ENCODE data around the gene ADCK1.

The ADCK1 gene

DNA sequence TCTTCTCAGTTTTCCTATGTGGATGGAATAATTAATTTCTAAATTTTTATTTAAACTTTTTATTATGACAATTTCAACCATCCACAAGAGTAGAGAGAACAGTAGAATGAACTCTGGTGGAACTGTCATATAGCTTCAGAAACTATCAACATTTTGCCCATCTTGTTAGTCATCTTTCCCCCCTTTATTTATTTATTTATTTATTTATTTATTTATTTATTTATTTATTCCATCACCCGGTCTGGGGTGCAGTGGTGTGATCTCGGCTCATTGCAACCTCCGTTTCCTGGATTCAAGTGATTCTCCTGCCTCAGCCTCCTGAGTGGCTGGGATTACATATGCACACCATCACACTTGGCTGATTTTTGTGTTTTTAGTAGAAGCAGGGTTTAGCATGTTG lies 23.5 kb downstream of the ADCK1 start:
- TF ChIP-seq, protein P1, sequence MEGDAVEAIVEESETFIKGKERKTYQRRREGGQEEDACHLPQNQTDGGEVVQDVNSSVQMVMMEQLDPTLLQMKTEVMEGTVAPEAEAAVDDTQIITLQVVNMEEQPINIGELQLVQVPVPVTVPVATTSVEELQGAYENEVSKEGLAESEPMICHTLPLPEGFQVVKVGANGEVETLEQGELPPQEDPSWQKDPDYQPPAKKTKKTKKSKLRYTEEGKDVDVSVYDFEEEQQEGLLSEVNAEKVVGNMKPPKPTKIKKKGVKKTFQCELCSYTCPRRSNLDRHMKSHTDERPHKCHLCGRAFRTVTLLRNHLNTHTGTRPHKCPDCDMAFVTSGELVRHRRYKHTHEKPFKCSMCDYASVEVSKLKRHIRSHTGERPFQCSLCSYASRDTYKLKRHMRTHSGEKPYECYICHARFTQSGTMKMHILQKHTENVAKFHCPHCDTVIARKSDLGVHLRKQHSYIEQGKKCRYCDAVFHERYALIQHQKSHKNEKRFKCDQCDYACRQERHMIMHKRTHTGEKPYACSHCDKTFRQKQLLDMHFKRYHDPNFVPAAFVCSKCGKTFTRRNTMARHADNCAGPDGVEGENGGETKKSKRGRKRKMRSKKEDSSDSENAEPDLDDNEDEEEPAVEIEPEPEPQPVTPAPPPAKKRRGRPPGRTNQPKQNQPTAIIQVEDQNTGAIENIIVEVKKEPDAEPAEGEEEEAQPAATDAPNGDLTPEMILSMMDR (IDR thresholded peaks at IDR 0.05; ENCODE audit: insufficient read depth, low read length, missing control alignments) = no peak
- CTCF ChIA-PET = no interaction called here
- no peak overlapping the region for H3K4me3 ChIP-seq (ENCODE audit: low read depth, low read length)
- no peak for DNase-seq (ENCODE audit: low read depth, low spot score)
- POLR2A ChIA-PET = no interaction called here

DNA sequence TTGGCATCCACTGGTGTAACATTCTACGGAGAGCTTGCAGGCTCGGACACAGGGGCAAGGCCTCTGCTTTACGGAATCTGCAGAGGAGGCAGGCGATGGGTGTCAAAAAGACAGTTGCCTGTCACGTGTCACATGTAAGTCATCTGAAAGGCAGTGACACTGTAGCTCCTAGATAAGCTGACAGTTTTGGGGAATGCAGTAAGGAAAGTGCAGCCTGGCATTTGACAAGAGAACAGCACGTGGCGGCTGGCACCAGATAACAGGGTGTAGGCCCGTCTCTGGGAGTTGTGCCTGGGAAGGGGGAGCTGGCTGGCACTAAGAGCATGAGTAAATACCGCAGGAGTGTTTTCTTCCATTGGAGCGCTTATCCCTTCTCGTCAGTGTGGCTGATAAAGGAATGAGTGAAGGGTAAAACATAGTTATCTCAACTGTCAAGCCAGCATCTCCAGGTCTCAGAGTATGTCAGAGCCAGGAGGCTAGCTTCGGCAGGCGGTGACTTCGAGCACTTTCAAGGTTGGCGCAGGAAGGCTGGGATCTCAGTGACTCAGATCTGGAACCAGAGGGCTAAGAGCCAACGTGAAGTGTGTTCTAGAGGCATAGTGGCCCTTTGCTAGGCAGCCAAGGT lies 26.1 kb downstream of the ADCK1 start:
- CTCF ChIA-PET = interaction anchor here (0.7 kb wide), 1 partner anchor 35 kb away, joined by 3 read pairs; no protein-coding TSS in a partner anchor
- POLR2A ChIA-PET = no interaction called here
- TF ChIP-seq, protein P1 (IDR thresholded peaks at IDR 0.05; ENCODE audit: insufficient read depth, low read length, missing control alignments) = no peak
- DNase-seq (ENCODE audit: low read depth, low spot score) = no peak
- H3K4me3 ChIP-seq (ENCODE audit: low read depth, low read length) = no peak overlapping the region

DNA sequence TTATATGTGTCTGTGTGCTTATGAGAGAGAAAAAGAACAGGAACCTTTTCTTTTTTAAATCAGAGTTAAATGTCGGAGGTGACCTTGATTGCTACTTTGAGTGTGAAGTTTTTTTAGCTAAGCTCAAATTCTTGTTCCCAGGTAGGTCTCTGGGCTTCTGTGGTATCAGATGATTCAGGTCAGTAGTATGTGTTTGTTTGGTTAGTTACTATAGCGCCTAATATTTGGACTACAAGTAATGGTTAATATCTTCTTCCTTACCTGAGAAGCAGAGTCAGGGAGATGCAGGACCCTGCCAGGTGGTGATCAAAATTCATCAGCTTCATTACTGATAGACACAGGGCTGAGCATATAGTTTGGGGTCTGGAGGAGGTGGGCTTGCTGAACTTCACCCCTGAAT lies 30.8 kb downstream of the ADCK1 start:
- CTCF ChIA-PET = interaction anchor here (1.6 kb wide), 1 partner anchor 32 kb away, joined by 6 read pairs; no protein-coding TSS in a partner anchor
- DNase-seq (ENCODE audit: low read depth, low spot score) = no peak
- TF ChIP-seq, protein P1 (IDR thresholded peaks at IDR 0.05; ENCODE audit: insufficient read depth, low read length, missing control alignments) = no peak
- H3K4me3 ChIP-seq (ENCODE audit: low read depth, low read length) = no peak overlapping the region
- POLR2A ChIA-PET = no interaction called here

DNA sequence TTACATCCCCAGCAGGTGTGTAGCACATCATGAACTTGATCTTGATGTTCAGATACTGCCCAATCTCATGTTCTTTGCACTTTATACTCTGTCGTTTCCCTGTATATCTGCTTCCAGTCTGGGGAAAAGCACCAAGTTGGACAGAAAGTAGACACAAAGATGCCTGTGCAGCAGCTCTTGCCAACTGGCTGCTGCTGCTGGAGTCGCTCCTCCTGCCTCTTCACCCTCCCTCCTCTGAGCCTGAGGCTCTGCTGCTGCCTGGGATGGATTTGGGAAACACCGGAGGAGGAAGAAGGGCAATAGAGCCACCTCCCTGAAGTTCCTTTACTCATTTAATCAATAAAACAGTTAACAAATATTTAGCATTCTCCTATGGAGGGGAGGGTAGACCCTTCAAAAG lies 32.4 kb downstream of the ADCK1 start:
- TF ChIP-seq, protein P1 (IDR thresholded peaks at IDR 0.05; ENCODE audit: insufficient read depth, low read length, missing control alignments) = no peak
- no peak overlapping the region for H3K4me3 ChIP-seq (ENCODE audit: low read depth, low read length)
- ChIA-PET CTCF (no interaction called here), POLR2A (no interaction called here)
- DNase-seq (ENCODE audit: low read depth, low spot score) = no peak

DNA sequence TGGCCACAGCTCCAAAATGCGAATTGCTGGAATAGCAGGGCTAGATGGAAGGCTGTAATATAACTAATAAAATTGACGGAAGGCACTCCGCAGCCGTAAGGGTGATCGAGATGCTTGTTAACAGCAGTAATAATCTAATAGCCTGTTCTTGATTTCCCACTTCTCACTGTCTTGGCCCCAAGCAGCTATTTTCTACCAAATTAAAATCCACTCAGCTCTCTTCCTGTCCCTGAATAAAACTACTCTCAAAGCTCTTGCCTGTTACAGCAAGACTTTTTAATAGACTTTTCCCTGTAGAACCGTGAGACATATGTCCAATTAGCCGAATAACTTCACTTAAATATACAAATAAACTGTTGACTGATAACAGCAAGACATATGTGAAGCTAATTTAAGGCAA lies 38.0 kb downstream of the ADCK1 start:
- POLR2A ChIA-PET = no interaction called here
- no peak for DNase-seq (ENCODE audit: low read depth, low spot score)
- no peak overlapping the region for H3K4me3 ChIP-seq (ENCODE audit: low read depth, low read length)
- CTCF ChIA-PET = no interaction called here
- TF ChIP-seq, protein P1 (IDR thresholded peaks at IDR 0.05; ENCODE audit: insufficient read depth, low read length, missing control alignments) = no peak

DNA sequence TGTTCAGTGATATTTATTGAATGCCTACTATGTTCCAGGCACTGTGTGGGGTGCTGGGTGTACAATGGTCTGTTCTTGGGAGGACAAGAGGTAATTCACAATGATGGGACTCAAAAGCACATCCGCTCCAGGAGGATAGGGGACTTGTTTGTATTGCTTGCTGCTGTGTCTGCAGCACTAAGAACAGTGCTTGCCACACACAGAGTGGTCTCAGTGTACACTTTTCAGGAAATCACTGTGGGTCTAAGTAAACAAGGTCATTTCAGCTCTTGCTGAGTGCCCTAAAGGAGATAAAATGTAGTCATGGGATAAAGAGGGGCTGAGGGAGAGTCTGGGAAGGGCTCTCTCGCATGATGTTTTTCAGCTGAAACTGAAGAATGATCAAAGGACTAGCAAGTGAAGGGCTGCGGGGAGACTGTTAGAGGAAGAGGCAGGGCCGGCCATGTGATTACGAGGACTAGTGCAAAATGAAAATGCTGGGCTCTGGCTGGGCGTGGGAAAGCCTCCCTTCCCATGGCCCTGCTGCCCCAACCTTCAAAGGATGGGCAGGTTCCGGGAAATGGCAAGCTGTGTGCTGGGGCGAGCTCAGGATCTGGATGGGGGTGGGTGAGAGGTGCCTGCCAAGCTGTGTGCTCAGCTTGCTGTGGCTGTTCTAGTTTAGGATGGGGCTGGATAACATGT lies 39.1 kb downstream of the ADCK1 start:
- ChIA-PET CTCF (interaction anchor here (0.8 kb wide), 1 partner anchor 22 kb away, joined by 3 read pairs; no protein-coding TSS in a partner anchor), POLR2A (no interaction called here)

More for the DNA sequence above, 39.1 kb downstream of the ADCK1 start:
- DNase-seq (ENCODE audit: low read depth, low spot score) = no peak
- H3K4me3 ChIP-seq (ENCODE audit: low read depth, low read length) = no peak overlapping the region
- TF ChIP-seq, protein P1 (IDR thresholded peaks at IDR 0.05; ENCODE audit: insufficient read depth, low read length, missing control alignments) = no peak

Data from AG04449 (cell line).